HG03139 (cell line): ENCODE measurements around the gene FAM186B.

Experiments
- ATAC-seq: cut with Tn5 transposase; IDR thresholded peaks from one replicate; pipeline ENCODE4 v1.9.1; 2021; ENCODE audit not compliant: unreplicated experiment

Gene FAM186B

DNA sequence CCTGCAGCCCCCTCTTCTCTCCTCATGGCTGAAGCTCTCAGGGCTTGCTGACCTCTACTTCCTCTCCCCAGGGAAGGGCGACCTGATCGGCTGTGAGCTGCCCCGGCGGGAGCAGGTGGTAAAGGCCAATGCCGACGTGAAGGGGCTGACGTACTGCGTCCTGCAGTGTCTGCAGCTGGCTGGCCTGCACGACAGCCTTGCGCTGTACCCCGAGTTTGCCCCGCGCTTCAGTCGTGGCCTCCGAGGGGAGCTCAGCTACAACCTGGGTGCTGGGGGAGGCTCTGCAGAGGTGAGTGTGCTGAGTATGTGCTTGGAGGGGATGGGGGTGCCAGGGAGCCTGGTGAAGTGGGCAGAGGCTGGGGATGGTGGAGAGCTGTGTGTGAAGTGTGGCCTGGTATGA lies 51.2 kb downstream of the FAM186B start:
- no peak for ATAC-seq

DNA sequence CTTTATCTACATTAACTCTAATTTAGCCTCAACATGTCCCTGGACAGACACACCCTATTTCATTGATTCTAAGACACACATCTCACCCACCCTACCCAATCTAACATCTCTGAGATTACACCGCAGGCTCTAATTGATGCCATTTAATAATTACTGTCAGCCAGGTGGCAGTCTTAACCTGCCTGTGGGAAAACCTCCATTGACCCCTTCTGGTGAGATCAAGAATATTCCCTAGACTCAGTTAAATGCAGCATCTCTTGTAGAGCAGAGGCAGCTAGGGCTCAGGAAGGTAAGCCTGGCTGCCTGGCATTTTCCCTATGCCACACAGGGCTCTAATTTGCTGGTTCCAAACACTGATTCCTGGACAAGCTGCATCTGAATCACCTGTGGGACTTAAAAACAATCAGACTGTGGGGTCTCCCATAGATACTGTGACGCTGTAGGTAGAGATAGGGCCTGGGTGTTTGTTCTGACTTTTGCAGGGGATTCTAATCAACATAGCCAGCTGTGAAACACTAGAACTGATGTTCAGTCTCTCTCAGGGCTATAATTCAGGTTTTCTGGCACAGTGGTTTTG lies 51.8 kb downstream of the FAM186B start:
- ATAC-seq: no peak

DNA sequence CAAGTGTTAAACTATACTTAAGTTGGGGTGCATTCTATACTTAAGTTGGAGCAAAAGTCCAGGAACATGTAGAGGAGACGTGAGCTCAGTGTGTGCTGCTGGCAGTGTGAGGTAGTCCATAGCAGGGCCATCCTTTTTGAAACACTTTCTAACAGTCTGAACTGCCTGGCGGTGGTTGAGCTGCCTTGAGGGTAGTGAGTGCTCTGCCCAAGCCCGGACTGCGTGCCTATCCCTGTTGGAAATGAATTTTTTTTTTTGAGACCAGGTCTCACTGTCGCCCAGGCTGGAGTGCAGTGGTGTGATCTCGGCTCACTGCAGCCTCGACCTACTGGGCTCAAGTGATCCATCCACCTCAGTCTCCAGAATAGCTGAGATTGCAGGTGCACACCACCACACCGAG lies 52.5 kb downstream of the FAM186B start:
- ATAC-seq: no peak

DNA sequence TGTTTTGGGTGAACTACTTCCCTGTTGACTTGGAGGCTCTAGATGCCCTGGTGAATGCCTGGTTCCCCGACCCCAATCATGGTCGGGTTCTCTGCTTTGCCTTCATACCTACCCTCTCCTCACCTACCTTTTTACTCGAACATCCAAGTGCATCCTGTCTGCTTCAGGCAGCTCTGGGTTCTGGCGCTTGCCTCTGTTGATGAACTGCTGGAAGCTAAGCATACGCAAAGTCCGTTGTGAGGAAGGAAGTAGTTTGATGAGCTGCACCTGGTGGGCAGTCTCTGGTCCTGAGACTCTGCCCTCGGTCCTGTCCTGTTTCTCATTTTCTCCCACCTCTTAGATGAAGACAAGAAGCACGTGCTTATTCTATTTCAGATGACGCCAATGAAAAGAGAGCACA lies 53.0 kb downstream of the FAM186B start:
- ATAC-seq: no peak

DNA sequence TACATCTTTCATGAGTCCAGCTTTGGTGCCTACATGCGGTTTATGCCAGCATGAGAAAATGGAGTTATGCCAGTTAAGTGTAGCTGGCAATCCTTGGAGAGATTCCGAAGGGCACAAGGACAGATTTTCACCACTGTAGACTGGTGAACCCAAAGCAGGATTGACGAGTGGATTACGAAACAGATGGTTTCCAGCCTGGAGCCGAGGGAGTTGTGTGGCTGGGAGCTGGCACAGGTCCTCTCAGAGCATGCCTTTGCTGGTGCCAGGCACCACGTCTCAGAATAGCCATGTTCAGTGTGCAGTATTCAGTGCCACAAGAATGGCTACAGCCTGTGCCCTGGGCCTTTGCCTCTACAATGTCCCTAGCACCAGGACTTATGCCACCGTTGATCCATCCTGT lies 53.4 kb downstream of the FAM186B start:
- ATAC-seq: no peak

DNA sequence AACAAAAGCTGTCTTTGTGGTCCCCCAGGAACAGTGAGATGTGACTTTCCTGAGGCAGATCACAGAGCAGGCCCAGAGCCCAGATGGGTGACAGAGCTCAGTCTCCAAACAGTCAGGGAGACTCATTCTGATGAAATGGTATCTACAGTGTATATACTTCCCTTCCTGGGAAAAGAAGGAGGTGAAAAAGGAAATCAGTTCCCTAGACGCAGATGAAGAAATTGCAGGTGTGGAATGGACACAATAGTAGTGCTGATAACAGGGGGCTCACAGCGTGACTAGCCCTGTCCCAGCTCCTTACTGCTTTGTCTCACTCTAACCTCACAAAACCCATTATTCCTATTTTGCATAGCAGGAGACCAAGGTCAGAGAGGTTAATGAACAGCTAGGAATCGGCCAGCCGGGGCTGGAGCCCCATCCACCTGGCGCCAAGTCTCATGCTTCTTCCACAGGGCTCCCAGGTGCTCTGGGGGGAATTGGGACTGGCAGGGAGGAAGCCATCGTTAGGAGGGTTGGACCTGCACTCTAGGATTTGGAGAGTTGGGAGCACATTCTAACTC lies 54.7 kb downstream of the FAM186B start:
- ATAC-seq: no peak

DNA sequence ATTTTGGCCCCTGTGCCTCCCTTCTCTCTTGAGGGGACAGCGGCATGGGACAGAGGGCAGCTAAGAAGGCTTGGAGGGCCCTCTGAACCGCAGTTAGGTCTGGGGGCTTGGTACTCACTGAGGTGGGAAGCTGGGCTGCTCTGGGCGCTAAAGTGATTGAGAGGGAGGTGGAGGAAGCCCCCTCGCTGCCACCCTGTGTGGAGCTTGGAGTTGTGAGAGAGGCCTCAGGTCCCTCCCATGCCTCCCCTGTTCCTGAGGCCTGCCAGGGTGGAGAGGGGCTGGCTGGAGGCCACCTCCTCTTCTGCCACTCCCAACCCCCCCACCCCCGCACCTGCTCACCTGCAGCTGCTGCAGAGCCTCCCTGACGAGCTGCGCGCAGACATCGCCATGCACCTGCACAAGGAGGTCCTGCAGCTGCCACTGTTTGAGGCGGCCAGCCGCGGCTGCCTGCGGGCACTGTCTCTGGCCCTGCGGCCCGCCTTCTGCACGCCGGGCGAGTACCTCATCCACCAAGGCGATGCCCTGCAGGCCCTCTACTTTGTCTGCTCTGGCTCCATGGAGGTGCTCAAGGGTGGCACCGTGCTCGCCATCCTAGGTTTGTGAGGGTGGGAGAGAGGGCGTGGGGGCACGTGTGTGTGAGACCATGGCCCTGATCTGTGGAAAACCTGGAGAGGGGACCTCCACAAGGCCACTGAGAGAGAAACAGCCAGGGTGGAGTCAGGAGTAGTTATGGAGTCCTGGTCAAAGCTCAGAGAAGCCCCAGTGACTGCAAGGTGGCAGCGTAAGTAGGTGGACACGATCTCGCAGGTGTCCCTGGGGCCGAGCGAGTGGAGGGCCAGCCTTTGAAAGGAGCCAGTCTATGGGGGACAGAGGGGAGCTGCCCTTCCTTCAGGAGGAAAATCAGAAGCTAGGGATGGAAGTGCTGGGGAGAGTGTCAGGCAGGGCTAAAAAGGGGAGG lies 55.4 kb downstream of the FAM186B start:
- no peak for ATAC-seq

DNA sequence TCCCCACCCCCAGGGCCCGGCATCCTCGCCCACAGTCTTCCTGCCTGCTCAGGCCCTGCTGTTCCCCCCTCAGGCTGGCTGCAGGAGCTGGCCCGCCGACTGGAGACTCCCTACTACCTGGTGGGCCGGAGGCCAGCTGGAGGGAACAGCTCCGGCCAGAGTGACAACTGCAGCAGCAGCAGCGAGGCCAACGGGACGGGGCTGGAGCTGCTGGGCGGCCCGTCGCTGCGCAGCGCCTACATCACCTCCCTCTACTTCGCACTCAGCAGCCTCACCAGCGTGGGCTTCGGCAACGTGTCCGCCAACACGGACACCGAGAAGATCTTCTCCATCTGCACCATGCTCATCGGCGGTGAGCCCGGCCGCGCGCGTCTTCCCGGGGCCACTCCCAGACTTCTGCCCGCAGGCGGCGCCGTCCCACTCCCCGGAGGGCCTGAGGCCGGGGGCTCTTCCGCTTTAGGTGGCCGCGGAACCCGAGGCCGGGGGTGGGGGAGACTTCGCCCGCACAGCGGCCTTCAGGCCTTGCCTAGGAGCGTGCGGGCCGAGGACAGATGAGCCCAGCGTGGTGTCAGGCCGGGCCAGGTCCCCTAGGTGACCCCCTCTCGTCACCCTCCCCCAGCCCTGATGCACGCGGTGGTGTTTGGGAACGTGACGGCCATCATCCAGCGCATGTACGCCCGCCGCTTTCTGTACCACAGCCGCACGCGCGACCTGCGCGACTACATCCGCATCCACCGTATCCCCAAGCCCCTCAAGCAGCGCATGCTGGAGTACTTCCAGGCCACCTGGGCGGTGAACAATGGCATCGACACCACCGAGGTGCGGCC lies 56.4 kb downstream of the FAM186B start:
- ATAC-seq: no peak

DNA sequence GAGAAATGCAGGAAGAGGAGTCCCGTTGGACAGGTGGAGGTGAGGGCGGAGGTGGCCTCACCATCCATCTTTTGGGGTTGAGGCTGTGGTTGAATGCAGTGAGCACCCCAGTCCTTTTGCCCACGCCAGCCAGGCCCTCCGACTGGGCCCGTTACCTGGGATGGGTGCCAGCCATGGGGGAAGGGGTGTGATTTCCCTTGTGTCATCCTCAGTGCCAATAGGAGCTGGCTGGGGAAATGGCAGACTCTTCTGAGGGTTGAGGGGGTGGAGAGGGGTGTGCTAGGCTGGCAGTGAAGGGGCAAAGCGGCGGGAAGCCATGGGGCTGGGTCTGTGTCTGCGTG lies 57.0 kb downstream of the FAM186B start:
- no peak for ATAC-seq

DNA sequence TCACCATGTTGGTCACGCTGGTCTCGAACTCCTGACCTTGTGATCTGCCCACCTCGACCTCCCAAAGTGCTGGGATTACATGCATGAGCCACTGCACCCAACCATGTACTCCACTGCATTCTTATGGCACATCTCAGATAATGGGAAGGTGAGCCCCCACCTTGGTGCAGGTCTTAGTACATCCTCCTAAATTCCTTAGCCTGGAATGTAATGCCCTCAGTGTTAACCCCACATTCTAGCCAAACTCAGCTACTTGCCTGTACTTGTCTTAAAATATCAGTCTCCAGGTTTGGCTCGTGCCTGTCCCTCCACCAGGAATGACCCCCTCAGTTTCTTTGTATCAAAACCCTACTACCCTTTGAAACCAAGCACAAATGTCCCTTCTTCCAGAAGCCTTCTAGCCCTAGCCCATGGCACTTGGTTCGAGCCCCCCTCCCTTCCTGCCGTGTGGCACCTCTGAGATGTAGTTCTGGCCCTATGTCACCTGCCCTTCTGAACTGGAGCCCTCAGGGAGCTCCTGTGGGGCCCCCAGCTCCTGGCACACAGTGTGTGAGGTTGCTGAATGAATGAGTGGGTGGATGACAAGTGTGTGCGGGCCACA lies 58.2 kb downstream of the FAM186B start:
- ATAC-seq: no peak

DNA sequence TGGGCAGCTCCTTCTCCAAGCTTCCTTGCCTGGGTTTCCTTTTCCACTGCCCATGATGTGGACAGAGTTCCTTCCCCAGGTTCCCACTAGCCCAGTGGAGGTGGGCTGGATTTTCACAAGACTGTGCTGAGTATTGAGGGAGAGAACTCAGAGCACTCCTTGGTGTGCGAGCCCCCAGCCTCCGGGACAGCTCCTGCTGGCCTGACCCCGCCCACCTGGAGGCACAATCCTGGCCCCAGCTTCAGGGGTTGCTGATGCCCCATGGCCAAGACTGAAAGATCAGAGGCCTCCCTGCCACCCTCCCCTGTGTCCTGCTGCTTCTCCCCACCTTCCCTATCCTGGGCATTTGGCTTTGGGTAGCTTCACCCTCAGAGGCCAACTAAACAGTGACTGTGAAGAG lies 59.0 kb downstream of the FAM186B start:
- ATAC-seq: no peak

DNA sequence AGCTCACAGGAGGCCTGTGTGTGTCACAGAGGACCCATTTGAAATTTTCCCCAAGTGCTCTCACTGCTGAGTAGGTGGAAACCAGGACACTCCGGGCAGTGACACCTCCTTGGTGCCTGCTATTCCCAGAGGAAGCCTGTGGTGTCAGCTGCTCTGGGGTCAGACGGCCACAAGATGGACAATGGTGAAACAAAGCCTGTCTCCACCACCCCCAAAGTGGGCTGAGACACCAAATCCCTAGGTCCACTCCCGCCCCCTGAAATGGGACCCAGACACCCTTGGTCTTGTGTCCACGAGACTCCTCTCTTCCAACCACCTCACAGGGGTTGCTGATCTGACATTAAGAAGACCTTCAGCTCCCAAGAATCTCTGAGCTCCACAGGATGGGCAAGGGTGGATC lies 59.6 kb downstream of the FAM186B start:
- ATAC-seq: no peak

DNA sequence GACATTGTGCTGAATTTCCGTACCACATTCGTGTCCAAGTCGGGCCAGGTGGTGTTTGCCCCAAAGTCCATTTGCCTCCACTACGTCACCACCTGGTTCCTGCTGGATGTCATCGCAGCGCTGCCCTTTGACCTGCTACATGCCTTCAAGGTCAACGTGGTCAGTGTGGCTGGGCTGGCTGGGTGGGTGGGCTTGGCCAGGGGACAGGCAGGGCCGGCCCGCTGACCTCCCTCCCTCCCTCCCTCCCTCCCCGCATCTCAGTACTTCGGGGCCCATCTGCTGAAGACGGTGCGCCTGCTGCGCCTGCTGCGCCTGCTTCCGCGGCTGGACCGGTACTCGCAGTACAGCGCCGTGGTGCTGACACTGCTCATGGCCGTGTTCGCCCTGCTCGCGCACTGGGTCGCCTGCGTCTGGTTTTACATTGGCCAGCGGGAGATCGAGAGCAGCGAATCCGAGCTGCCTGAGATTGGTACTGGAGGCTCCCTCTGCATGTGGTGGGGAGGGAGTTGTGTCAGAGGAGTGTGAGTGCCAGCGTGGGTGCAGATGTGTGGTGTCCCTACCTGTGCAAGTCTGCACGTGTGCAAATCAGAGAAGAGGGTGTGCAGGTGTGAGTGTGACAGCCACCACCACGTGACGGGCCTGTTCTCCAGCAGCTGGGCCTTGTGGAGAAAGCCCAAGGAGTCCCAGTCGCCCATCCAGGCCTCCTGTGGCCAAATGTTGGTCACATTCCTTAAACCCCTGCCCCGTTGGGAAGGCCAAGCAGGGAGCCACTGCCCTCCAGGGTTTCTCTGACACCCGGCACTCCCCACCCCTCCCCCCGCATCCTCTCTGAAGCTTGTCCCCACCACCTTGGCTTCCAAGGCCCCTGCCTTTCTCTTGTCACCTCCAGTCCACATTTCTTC lies 61.3 kb downstream of the FAM186B start:
- no peak for ATAC-seq

DNA sequence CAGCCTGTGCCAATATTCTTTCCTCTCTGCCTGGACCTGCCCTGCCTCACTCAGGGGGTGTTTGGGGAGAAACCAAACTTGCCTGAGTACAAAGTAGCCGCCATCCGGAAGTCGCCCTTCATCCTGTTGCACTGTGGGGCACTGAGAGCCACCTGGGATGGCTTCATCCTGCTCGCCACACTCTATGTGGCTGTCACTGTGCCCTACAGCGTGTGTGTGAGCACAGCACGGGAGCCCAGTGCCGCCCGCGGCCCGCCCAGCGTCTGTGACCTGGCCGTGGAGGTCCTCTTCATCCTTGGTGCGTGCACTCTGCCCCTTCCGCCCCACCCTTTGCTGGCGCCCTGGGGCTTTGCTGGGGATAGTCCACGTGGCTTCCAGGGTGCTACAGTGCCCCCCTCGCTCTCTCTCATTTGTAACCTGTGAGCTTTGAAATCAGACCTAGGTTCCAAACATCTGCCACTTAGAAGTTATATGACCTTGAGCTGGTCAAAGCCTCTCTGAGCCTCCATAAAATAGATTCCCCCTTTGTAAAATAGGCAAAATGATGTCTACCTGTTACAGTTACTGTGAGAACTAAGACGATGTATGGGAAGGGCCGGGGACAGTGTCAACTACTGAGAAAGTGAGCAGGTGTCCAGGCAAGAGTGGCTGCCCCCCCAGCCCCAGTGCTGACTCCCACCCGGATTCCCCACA lies 62.1 kb downstream of the FAM186B start:
- no peak for ATAC-seq

DNA sequence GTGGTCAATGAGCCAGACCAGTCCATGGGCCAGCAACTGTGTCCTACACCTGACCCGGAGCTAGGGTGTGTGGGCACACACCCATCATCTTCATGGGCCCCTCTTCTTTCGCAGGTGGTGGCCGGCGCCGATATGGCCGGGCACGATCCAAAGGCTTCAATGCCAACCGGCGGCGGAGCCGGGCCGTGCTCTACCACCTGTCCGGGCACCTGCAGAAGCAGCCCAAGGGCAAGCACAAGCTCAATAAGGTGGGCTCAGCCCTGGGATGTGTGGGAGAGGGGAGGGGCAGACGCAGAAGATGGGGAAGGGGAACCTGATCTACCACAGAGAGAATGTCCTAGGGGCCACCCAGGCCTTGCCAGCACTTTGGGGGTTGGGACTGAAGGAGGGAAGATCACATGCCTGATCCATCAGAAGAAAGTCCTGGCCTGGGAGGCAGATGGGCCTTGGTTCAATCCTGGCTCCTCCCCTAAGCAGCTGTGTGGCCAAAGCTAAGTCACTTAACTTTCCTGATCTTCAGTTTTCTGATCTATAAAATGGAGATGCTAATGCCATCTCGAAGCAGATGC lies 62.8 kb downstream of the FAM186B start:
- no peak for ATAC-seq

DNA sequence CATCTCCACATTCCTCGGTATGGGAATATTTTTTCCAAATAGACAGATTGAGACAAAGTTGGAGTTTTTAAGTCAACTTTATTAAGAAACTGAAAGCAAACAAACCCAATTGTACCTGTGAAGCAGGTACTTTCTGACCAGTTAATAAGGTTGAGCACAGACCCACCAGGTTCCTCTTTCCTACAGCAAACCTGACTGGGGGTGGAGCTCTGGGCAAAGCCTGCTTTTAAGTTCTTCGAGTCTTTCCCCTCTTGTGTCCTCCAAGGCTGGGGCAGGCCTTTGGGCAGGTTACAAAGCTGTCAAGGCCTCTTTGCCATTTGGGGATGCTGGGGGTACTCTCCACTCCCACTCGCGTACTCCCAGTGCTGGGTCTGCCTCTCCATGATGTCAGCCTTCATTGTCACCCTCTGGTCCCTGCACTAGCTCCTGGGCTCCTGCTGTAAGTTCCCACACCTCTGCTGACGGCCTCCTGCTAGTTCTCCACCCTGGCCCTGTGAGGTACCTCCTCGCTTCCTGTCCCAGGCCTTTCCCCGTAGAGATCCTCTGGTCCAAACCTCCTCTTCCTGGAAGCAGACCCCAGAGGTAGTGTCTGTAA lies 63.4 kb downstream of the FAM186B start:
- ATAC-seq: no peak

DNA sequence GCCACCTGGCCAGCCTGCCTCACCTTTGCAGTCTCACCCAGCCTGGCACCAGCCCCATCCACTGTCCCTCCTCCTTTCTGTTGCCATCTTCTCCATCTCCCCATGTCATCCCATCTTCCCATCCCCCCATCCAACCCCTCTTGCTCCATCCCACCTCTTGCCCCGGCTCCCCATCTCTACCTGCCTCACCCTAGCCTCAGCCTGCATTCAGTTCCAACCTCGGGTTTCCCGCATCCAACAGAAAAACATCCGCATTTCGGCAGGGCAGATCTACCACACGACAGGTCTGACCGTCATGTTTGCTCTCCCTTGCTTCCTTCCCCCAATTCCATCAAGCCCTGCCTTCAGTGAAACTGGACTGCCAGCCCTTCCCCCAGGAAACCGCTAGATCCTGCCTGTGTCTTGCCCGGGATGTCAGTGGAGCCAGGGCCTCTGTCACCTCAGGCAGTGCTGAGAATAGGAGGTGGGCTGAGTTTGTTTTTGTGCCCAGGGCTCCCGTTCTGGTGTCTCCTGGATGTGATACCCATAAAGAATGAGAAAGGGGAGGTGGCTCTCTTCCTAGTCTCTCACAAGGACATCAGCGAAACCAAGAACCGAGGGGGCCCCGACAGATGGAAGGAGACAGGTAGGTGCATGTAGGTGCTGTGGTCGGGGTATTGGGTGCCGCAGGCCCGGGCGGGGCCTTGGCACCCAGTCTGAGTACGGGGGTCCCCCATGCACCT lies 64.1 kb downstream of the FAM186B start:
- no peak for ATAC-seq
